Measurements from ENCODE around the gene CLDN8.

DNA sequence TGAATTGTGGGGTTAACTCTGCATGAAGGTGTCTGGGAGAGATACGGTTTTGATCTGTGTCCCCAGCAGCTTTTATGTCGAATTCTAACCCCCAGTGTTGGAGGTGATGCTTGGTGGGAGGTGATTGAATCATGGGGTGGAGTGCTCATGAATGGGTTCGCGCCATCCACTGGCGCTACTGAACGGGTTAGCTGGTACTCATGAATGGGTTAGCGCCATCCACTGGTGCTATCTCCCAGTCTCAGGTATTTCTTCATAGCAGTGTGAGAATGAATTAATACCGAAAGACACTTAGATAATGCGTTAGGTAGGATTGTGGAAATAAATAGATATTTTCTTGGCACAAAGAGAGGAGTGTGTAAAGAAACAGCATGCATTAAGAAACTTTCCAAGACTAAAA is 32.9 kb upstream of the CLDN8 start:
- TF ChIP-seq, protein P1, sequence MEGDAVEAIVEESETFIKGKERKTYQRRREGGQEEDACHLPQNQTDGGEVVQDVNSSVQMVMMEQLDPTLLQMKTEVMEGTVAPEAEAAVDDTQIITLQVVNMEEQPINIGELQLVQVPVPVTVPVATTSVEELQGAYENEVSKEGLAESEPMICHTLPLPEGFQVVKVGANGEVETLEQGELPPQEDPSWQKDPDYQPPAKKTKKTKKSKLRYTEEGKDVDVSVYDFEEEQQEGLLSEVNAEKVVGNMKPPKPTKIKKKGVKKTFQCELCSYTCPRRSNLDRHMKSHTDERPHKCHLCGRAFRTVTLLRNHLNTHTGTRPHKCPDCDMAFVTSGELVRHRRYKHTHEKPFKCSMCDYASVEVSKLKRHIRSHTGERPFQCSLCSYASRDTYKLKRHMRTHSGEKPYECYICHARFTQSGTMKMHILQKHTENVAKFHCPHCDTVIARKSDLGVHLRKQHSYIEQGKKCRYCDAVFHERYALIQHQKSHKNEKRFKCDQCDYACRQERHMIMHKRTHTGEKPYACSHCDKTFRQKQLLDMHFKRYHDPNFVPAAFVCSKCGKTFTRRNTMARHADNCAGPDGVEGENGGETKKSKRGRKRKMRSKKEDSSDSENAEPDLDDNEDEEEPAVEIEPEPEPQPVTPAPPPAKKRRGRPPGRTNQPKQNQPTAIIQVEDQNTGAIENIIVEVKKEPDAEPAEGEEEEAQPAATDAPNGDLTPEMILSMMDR (IDR thresholded peaks at IDR 0.05): no peak
- no peak for TF ChIP-seq POLR2A (IDR thresholded peaks at IDR 0.05)
